Transverse colon (tissue), 4 donors: ENCODE measurements around the gene STARD13.

Experiments
- CTCF ChIP-seq, 5 experiments: fragments of 200-600 bp in 3 of 5; fragments of 450-650 bp in 2 of 5; sonication (generic) in 3 of 5; IDR thresholded peaks; 1 replicate in 2 of 5; 2 replicates in 3 of 5; pipeline ENCODE4 v1.5.1; 2016 to 2017; ENCODE audit warnings: antibody characterized with exemption in 5 of 5, inconsistent platforms in 3 of 5, mild to moderate bottlenecking in 2 of 5, moderate library complexity in 1 of 5
- POLR2A ChIP-seq: fragments of 450-650 bp; IDR thresholded peaks from one replicate; pipeline ENCODE4 v1.6.1; 2016; ENCODE audit warnings: antibody characterized with exemption, mild to moderate bottlenecking, moderate library complexity
- POLR2AphosphoS5 ChIP-seq, 3 donors: sonication (generic); formaldehyde crosslinking; IDR thresholded peaks; one replicate each; pipeline ENCODE4 v1.6.1; 2016; ENCODE audit warnings: antibody characterized with exemption in 3 of 3

GRCh38 chr13:33164331-33164730, 121.2 kb downstream of the STARD13 start:
- TF ChIP-seq POLR2AphosphoS5 (IDR thresholded peaks at IDR 0.05) (no peak), POLR2A (no peak), CTCF (IDR thresholded peaks at IDR 0.05) (no peak)
